Stimulated activated CD4-positive, alpha-beta T cell treated with anti-CD3 and anti-CD28 coated beads, Interleukin-4, amount 100 ng/mL, for 1 hour (primary cell): ENCODE data around the gene ACSF3.

ENCODE experiments used
- DNase-seq: peaks from one replicate; pipeline ENCODE4 v3.0.0-alpha.2; 2020

ACSF3 gene

GRCh38 chr16:89093602-89094251, at the start of gene ACSF3:
ACSF3 (plus strand) TSS chr16:89093852; CDS start chr16:89100682, 6,830 bp downstream.
- peak; percentile 74 for DNase-seq

GRCh38 chr16:89044418-89045180, 49.1 kb upstream of the ACSF3 start:
- no peak for DNase-seq

GRCh38 chr16:89045181-89045815, 48.4 kb upstream of the ACSF3 start:
- DNase-seq: no peak

- no peak for DNase-seq
Observed at GRCh38 chr16:89045881-89046280, 47.8 kb upstream of the ACSF3 start.

GRCh38 chr16:89046491-89046890, 47.2 kb upstream of the ACSF3 start:
- DNase-seq: no peak

GRCh38 chr16:89047331-89048089, 46.1 kb upstream of the ACSF3 start:
- no peak for DNase-seq

GRCh38 chr16:89048090-89048725, 45.4 kb upstream of the ACSF3 start:
- no peak for DNase-seq

GRCh38 chr16:89048871-89049422, 44.7 kb upstream of the ACSF3 start:
- DNase-seq: no peak

- DNase-seq: no peak
Observed at GRCh38 chr16:89049484-89050118, 44.1 kb upstream of the ACSF3 start.

- no peak for DNase-seq
Observed at GRCh38 chr16:89050119-89050867, 43.4 kb upstream of the ACSF3 start.

- no peak for DNase-seq
Observed at GRCh38 chr16:89050868-89051311, 42.8 kb upstream of the ACSF3 start.

- no peak for DNase-seq
Observed at GRCh38 chr16:89051521-89052166, 42.0 kb upstream of the ACSF3 start.

- no peak for DNase-seq
Observed at GRCh38 chr16:89052191-89052889, 41.3 kb upstream of the ACSF3 start.

- DNase-seq: no peak
Observed at GRCh38 chr16:89052890-89053724, 40.5 kb upstream of the ACSF3 start.

GRCh38 chr16:89053725-89054029, 40.0 kb upstream of the ACSF3 start:
- DNase-seq: no peak

GRCh38 chr16:89054261-89054661, 39.4 kb upstream of the ACSF3 start:
- no peak for DNase-seq

GRCh38 chr16:89054714-89055113, 38.9 kb upstream of the ACSF3 start:
- DNase-seq: no peak

GRCh38 chr16:89055313-89055712, 38.3 kb upstream of the ACSF3 start:
- no peak for DNase-seq

GRCh38 chr16:89055894-89056555, 37.6 kb upstream of the ACSF3 start:
- DNase-seq: no peak
